CD1c-positive myeloid dendritic cell (primary cell): Measurements from ENCODE around the gene OCSTAMP.

Experiments used
- DNase-seq: peaks from one replicate; pipeline ENCODE4 v3.0.0-alpha.2; 2016; ENCODE audit errors: extremely low spot score

The OCSTAMP gene

GRCh38 chr20:46553926-46554325 lies 3.5 kb upstream of the OCSTAMP start:
- no peak for DNase-seq

- peak; percentile 90 for DNase-seq
Measured at GRCh38 chr20:46552460-46553420, 2.3 kb upstream of the OCSTAMP start.

- DNase-seq = peak; percentile 51
Measured at GRCh38 chr20:46551522-46552381, 1.3 kb upstream of the OCSTAMP start.

GRCh38 chr20:46549188-46549972 lies 1.1 kb downstream of the OCSTAMP start:
- DNase-seq = peak; percentile 11

- no peak for DNase-seq
Measured at GRCh38 chr20:46548688-46549087, 1.8 kb downstream of the OCSTAMP start.

GRCh38 chr20:46547995-46548394 lies 2.5 kb downstream of the OCSTAMP start:
- no peak for DNase-seq

- no peak for DNase-seq
Measured at GRCh38 chr20:46546936-46547335, 3.5 kb downstream of the OCSTAMP start.

GRCh38 chr20:46546298-46546697 lies 4.2 kb downstream of the OCSTAMP start:
- no peak for DNase-seq

- no peak for DNase-seq
Measured at GRCh38 chr20:46545827-46546138, 4.7 kb downstream of the OCSTAMP start.

GRCh38 chr20:46545077-46545826 lies 5.2 kb downstream of the OCSTAMP start:
- peak; percentile 84 for DNase-seq

GRCh38 chr20:46544576-46544975 lies 5.9 kb downstream of the OCSTAMP start:
- no peak for DNase-seq

- DNase-seq = no peak
Measured at GRCh38 chr20:46543959-46544358, 6.5 kb downstream of the OCSTAMP start.

GRCh38 chr20:46543033-46543432 lies 7.4 kb downstream of the OCSTAMP start:
- no peak for DNase-seq

GRCh38 chr20:46541229-46541935 lies 9.1 kb downstream of the OCSTAMP start:
- no peak for DNase-seq

- DNase-seq = no peak
Measured at GRCh38 chr20:46539113-46539512, 11.3 kb downstream of the OCSTAMP start.

GRCh38 chr20:46530640-46531039 lies 19.8 kb downstream of the OCSTAMP start:
- no peak for DNase-seq

- DNase-seq = peak; percentile 22
Measured at GRCh38 chr20:46523696-46524328, 26.6 kb downstream of the OCSTAMP start.

- no peak for DNase-seq
Measured at GRCh38 chr20:46523108-46523507, 27.3 kb downstream of the OCSTAMP start.

- peak; percentile 66 for DNase-seq
Measured at GRCh38 chr20:46520976-46521579, 29.4 kb downstream of the OCSTAMP start.

- DNase-seq = no peak
Measured at GRCh38 chr20:46520540-46520939, 29.9 kb downstream of the OCSTAMP start.
